Superior temporal gyrus (tissue), 1 donor: ENCODE results near the gene ITSN1.
"Not testable (repeated sequence)": the region's sequence is repeated elsewhere in the genome, so short reads cannot be mapped to it uniquely, and the experiment has no call there.

Source experiments
- DNase-seq: peaks from one replicate; pipeline ENCODE4 v3.0.0-alpha.2; 2016; ENCODE audit errors: extremely low spot score

ITSN1 gene

GRCh38 chr21:33890187-33890586 lies 247.9 kb downstream of the ITSN1 start:
- DNase-seq, result no peak

DNA sequence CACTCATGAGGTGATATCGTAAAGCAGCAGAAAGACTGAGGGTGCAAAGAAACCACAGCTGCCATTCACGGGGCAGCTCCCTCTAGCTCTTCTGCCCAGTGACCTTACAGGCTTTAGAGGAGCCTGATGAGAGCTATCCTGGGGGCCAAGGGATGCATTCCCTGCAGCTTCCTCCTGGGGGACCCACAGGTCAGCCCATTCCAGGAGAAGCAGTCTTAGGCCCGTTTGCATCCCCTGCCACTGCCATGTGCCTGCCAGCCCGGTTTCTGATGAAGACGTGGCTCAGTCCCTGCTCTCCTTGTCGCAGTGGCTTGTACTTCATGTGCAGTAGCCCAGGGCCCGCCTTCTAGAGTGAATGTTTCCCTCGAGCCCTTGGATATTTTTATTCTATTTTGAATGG lies 250.6 kb downstream of the ITSN1 start:
- DNase-seq, result no peak

GRCh38 chr21:33893917-33894316 lies 251.6 kb downstream of the ITSN1 start:
- DNase-seq, result no peak

DNA sequence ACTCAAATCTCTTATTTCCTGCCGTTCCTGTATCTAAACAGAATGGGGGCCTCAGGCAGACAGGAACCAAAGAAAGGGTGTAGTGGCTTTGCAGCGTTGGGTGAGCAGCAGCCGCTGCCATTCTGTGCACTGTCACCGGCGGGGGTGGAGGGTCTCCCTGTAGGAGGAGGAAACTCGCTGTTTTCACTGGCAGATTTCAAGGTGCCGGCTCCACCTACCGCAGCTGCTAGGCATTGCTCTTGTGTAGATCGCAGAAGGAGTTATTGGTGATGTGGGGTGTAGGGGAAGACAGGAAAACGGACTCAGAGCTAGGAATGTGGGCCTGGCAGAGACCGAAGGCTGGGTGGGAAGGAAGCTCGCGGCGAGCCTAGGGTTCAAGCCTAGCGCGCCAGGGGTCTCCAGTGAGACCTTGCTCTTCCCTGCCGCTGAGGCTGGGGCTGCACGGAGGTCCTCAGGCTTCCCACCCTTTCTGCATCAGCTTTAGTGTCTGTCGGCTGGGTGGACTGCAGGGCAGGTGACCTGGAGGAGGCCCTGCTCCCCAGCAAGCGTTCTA lies 252.5 kb downstream of the ITSN1 start:
- peak; percentile 75 for DNase-seq

DNA sequence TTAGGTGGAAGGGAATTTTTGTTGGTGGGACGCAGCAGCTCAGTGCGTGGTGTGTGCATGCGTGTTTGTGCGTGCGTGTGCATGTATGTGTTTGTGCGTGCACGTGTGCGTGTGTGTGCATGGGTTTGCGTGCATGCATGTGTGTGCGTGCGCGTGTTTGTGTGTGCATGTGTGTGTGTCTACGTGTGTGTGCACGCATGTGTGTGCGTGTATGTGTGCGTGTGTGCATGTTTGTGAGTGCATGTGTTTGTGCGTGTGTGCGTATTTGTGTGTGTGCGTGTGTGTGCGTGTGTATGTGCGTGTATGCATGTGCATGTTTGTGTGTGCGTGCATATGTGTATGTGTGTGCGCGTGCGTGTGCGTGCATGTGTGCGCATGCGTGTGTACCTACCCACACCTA lies 253.1 kb downstream of the ITSN1 start:
- DNase-seq, result no peak

GRCh38 chr21:33896691-33897090 lies 254.4 kb downstream of the ITSN1 start:
- DNase-seq, result no peak

DNA sequence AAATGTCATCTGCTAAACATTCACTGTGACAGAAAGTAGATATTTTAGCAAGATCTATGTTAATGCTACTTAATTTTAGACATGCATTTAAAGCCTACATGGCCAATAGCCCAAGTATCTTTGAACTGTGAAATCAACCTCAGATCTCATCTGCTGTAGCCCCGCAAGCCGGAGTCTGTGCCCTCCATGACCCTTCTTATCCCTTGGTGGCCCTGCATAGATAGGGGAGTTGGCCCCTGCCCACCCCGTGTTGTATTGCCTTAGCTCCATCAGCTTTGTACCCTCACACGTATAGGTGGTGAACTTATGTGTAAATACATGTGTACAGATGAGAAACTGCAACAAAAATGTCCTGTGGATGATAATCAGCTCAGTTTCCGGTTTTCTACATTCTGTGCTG lies 254.8 kb downstream of the ITSN1 start:
- no peak for DNase-seq

DNA sequence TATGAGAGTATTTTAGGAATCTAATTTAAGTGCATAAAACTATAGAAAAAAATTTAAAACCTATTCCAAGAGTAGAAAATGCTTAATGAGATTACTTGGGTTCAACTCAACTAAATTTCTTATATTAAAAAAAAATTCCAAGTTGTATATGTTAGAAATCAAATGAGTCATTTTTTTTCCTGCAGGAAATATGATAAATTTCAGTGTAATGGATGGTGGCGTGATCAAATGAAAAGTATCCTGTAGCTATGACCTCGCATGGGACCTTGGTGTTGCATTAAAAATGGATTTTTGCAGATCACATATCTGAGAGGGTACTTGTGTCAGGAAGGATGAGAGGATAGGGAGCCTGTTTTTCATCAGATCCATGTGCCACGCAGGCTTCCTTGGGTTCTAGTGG lies 255.4 kb downstream of the ITSN1 start:
- no peak for DNase-seq

DNA sequence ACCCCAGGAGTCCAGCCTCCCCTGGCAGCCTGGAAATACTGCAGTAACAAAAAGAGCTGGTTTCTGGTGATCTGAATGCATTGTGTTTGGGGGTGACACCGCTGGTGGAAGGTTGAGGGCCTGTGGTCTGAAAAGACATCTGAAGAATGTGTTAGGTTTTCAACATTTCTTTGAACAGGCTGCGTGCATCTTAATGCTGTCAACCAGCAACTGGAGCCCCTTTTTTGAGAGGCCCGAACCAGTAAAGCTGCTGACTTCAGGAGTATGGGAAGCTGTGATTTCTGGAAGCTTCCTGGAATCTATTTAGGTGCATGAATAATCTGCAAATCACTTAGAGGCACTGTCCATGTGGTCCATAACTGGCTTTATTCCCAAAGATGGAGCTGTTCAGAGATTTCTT lies 256.3 kb downstream of the ITSN1 start:
- DNase-seq, result no peak

DNA sequence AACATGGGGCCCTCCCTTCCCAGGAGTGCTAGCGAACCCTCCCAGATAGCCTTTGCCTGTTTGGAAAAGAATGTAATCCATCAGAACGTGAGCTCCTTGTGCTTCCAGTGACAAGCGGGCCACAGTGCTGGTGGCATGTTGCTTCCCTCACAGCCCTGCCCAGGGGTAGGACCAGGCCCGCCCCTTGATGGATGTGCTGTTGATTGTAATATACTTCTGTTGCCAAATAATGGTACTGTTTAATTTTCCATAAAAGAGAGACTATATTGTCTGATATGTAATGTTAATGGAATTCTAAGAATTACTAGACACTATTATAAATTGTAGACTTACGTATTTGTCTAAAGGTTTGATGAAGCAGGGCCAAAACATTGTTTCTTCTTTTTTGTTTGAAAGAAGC lies 256.9 kb downstream of the ITSN1 start:
- DNase-seq, result no peak

DNA sequence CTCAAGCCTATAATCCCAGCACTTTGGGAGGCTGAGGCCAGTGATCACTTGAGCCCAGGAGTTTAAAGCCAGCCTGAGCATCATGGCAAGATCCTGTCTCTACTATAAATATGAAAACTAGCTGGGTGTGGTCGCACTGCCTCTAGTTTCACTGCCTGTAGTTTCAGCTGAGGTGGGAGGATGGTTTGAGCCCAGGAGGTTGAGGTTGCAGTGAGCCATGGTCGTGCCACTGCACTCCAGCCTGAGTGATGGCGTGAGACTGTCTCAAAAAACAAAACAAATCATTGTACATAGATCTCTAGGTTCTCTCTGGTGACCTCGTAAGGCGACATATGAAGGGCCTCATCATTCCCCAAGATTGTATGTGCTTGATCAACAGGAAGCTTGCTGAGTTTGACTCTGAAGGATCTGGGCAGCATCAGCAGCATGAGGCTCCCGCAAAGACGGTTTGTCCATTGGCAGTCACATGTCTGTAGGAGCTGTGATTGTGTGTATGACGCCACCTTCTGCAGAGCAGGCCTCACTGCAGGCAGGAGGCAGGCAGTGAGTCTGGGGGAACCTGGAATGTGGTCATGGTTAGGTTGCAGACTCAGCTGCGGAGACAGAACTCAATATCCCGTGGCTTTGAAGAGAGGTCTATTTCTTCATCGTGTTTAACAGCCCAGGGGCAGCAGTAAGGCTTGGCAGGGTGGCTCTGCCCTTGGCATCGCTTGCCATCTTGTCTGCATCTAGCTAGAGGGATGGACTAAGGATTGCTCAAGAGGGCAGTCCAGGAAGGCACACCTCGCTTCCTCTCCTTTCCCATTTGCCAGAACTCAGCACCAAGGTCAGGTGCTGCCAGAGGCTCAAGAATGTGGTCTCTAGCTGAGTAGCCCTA lies 259.3 kb downstream of the ITSN1 start:
- DNase-seq, result no peak

DNA sequence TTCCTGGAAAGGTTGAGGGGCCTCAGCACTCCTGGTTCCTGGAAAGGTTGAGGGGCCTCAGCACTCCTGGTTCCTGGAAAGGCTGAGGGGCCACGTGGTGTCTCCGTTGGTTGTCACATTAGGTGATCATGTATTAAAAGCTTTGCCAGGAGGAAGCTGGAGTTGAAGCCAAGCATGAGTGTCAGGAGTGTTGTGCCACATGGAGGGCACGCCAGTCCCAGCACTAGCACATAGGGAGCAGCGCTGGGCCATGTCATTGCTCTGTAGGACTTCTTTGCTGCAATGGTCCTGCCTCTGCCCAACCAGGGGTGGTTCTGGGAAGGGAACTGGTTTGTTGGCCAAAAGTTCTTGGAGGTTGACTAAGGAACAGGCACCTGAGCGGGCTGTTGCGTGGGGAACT lies 260.0 kb downstream of the ITSN1 start:
- no peak for DNase-seq

DNA sequence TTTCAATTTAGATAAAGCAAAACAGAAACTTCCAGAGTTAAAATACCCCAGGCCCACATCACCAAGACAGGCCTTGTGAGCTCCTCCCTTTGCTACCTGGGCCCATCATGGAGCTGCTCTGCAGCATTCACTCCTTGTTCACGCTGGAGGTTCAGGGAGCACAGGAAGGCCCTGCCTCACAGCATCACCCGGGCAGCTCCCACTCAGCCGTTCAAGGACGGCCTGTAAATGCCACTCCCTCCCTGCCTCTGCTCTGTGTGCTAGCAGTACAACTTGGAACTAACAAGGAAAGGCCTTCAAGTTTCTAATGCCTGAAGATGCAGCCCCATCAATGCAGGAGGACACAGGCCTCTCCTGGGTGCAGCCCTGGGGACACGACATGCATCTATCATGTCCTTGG lies 261.7 kb downstream of the ITSN1 start:
- DNase-seq, result no peak

DNA sequence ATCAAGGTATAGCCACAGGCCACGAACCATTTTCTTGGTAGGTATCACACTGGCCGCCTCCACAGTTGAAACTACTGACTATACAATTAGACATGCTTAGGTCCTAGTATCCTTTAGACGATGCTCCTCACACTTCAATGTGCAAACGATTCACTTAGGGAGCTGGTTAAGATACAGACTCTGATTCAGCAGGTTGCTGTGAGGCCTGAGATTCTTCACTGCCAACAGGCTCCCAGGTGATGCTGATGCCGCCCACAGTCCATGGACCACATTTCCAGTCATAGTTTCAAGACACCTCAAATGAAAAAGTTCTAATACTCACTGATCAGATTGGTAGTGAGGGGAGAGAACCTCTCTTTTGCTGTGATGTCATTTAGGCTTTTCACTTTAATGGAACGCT lies 266.5 kb downstream of the ITSN1 start:
- DNase-seq, result no peak

GRCh38 chr21:33909756-33910155 lies 267.5 kb downstream of the ITSN1 start:
- no peak for DNase-seq

- no peak for DNase-seq
Observed at GRCh38 chr21:33914188-33914587, 271.9 kb downstream of the ITSN1 start.

DNA sequence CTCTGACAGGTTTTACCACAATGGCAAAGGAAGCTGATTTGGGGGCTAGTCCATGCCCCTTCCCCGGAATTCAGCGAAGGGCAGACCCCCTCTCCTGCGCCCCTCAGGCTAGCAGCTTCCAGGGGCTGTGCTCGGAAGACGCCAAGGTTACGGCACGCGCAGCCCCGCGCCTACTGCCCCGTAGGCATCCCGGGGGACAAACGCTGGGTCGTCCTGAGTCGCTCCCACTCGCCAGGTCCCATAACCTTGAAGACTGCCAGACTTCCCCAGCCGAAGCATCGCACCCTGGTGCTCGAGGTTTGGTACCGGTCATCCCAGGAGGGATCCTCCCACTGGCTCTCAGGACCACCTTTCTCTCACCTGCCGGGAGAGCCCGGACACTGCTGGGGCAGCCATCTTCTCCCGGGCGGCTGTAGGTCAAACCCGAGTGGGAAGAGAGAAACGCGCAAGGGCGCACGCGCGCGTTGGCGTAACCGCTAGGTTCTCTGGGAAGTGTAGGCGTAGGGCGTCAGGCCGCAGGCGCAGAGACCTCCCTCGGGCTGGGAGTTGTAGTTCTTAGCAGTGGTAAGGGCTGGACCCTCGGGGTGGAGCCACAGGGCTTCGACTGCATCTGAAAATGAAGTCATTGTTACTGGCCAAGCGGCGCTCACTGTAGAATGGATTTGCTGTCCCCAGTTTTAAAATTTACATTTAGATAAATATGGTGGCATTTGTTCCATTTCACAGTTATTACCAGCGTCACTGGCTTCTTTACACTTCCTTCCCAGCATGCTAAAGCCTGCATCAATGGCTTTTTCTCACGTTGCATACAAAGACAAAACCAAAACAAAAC lies 273.3 kb downstream of the ITSN1 start, which contains the start of gene ATP5PO:
Gene ATP5PO (minus strand): TSS at position 437 of the 832 bp plus-strand sequence. CDS start 41 bp downstream, at position 396.
- peak; percentile 99 for DNase-seq

DNA sequence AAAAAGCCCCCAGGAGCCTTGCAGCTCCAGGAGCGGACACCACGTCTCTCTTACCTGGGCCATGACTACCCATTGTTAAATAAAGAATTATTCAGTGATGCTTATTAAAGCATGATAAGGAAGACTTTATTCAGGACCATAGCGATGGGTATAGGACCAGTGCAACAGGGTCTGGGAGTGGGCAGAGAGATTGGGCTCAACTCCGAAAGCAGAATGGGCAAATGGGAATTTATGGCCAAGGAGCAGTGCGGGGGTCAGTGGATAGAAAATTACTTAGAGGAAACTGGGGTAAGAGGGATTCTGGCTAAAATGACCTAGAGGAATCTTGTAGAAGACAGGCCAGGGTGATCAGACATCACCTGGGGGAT lies 273.9 kb downstream of the ITSN1 start:
- DNase-seq, result no peak

- no peak for DNase-seq
Observed at GRCh38 chr21:33917421-33917820, 275.1 kb downstream of the ITSN1 start.

DNA sequence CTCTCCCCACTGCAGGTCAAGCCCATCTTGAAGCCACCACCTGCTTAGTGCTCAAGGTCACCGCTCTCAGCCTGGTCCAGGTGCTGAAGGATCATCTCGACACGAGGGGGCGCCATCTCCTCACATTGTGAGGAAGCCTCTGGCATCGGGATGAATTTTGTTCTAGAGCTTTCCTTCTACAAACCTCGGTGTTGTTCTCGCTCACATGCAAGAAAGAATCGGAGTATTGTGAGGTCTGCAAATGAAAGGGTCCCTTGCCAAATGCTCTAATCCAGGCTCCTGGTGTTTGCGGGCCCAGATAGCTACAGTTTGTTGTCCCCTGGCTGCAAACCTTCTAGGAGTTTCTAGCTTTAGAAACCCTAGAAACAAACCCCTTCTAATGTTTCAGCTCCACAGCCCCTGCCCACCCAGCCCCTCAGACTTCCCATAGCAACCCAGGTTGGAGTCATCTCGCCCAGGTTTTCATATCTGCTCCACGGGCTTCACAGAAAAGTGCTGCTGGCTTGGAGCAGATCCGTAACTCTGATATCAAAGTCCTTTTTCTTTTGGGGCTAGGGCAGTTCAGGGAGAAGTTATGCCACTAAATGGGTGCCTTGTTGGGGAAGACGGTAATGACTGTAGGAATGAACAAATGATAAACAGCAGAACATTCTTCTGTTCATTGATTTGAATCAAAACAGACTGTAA lies 281.9 kb downstream of the ITSN1 start:
- DNase-seq, result peak; percentile 99

- DNase-seq, result no peak
Observed at GRCh38 chr21:33924766-33925100, 282.4 kb downstream of the ITSN1 start.

DNA sequence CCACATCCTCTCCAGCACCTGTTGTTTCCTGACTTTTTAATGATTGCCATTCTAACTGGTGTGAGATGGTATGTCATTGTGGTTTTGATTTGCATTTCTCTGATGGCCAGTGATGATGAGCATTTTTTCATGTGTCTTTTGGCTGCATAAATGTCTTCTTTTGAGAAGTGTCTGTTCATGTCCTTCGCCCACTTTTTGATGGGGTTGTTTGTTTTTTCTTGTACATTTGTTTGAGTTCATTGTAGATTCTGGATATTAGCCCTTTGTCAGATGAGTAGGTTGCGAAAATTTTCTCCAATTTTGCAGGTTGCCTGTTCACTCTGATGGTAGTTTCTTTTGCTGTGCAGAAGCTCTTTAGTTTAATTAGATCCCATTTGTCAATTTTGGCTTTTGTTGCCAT lies 283.9 kb downstream of the ITSN1 start:
- not testable (repeated sequence) for DNase-seq
